NCI-H1694 (cell line): ENCODE measurements around the gene THSD1.
"Not testable (repeated sequence)": the region's sequence is repeated elsewhere in the genome, so short reads cannot be mapped to it uniquely, and the experiment has no call there.

ENCODE experiments used
- DNase-seq: peaks from one replicate; lab custom pipeline; 2025; lab: John Stamatoyannopoulos, UW

THSD1 gene

GRCh38 chr13:52359534-52359933 is 46.4 kb downstream of the THSD1 start:
- peak; percentile 83 for DNase-seq

DNA sequence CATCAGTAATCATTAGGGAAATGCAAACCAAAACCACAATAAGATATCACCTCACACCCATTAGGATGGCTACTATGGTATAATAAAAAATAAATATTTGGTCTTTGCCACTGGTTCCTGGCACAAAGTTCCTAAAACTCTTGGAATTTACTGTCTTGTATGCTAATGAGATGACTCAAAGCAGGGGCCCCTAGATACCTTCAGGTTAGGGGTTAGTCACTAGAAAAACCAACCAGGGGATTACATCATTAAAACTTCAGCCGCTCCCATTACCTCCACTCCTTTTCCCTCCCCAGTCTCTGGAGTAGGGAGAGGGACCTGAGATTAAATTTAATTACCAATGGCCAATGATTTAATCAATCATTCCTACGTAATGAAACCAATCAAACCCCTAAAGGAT is 49.6 kb downstream of the THSD1 start:
- no peak for DNase-seq

- DNase-seq, result no peak
These were observed 52.8 kb downstream of the THSD1 start for GRCh38 chr13:52353193-52353592.

DNA sequence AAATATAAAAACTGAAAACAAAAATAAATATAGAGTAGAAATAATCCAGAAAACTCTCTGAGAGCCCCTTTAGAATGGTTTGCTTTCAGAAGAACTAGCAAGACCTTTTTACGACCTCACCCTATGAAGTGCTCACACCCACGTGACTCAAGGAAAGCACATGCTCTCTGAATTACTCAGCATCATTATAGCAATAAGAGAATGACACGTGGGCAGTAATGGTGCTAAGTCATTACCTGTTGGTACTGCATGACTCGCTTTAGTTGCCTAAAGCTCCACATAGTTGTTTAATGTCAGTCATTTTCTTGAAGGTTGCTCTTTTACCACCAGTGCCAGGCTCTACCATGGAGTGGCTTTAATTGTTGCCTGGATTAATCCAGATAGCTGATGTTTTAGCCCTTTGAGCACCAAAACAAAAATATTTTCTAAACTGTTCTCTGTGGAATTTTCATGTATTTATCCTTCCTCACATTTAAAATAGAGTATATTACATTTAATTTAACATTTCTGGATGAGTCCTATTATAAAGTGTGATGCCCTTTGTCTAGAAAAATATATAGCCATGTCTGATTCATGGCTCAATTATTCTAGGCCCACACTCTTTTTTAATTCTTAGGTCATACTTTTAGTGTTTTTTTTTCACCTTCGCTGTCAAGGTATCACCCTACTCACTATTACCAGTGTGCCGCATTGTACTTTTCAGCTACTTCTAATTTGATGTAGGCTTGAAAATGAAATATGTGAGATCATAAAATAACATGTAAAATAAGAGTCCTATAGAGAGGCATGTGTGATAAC is 56.8 kb downstream of the THSD1 start:
- DNase-seq, result no peak

DNA sequence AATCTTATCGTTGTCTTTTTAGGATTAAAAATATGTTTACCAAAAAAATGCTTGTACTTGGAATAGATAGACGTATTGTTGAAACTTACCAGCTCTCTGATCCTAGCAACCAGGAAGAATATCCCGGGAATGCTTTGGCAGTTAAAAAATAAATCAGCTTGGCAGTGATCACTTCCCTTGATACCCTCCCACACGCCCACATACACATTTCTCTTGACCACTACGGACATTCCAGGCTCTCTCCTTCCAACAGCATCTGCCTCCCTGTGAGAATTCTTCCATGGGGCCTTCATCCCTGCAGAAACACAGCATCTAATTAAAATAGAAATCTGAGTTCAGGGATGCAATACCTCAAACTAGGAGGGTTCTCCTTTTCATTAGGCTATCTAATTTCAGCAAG is 57.9 kb downstream of the THSD1 start:
- no peak for DNase-seq

GRCh38 chr13:52345631-52346251 is 60.2 kb downstream of the THSD1 start:
- no peak for DNase-seq

GRCh38 chr13:52345048-52345447 is 60.9 kb downstream of the THSD1 start:
- DNase-seq, result no peak

- DNase-seq, result no peak
These were observed 61.9 kb downstream of the THSD1 start for GRCh38 chr13:52344108-52344507.

DNA sequence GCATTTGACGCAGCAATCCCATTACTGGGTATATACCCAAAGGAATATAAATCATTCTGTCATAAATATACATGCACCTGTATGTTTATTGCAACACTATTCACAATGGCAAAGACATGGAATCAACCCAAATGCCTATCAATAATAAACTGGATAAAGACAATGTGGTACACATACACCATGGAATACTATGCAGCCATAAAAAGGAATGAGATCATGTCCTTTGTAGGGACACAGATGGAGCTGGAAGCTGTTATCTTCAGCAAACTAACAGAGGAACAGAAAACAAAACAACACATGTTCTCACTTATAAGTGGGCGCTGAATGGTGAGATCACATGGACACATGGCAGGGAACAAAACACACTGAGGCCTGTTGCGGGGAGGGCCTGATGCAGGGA is 63.8 kb downstream of the THSD1 start:
- DNase-seq, result not testable (repeated sequence)

DNA sequence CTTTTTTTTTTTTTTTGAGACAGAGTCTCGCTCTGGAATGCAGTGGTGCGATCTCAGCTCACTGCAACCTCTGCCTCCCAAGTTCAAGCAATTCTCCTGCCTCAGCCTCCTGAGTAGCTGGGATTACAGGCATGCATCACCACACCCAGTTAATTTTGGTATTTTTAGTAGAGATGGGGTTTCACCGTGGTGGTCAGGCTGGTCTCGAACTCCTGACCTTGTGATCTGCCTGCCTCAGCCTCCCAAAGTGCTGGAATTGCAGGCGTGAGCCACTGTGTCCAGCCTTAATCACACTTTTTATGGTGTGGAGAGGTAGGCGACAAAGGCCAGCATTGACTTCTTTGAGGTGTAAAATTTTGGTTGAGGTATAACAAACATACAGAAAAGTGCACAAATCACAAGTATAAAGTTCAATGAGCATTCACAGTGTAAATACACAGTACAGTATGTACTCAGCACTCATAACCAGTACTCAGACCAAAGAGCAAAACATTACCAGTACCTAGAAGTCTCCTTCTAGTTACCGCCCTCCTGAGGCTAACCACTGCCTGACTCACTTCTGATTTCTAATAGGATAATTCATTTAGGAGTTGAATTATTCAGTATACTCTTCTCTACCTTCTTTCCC is 68.0 kb downstream of the THSD1 start:
- DNase-seq, result not testable (repeated sequence)

DNA sequence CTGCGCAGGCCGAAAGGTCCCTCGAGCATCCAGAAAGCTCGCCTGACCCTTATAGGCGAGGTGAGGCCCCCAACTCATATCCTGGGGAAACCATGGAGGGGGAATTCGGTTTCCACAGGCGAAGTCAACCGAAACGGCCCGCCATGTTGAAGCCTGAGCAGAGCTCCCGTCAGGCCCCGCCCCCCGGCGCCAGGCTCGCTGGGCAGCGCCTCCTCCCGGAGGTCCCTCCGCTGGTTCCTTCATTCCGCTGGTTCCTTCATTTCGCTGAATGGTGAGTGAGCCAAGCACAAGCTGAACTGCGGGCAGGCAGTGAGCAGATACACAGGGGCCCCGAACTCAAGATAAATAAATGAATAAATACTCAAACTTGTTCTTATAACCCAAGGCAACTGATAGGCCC is 71.9 kb downstream of the THSD1 start:
- DNase-seq, result not testable (repeated sequence)

GRCh38 chr13:52331844-52332243 is 74.1 kb downstream of the THSD1 start:
- DNase-seq, result not testable (repeated sequence)
